K562 (cell line): ENCODE data around the gene TOM1L2. TPM values are rescaled to one million over a fixed set of nuclear protein-coding genes. Genes with fewer than 3 reads are reported as not detected.

Experiments used
- ATAC-seq: fragments of 200-7000 bp; cut with Tn5 transposase; 3 replicates; pipeline ENCODE4 v1.9.1; 2020; ENCODE audit warnings: moderate library complexity
- BruUV-seq: library from RNA; stranded (reverse); fragments of 400-500 nt; replicated peaks from 2 replicates; lab custom pipeline; 2021; lab: Mats Ljungman, UMichigan
- CTCF ChIA-PET: fragments of 300-600 bp; formaldehyde crosslinking; extraction: SDS; loops from one replicate; lab custom pipeline; 2021; ENCODE audit warnings: low intra/inter-chr PET ratio; lab: Yijun Ruan, JAX
- POLR2A ChIA-PET: fragments of 300-600, 350-650 bp; sonication (Branson Sonifier 250); formaldehyde crosslinking; extraction: SDS; loops from one replicate; lab custom pipeline; 2021; ENCODE audit warnings: antibody characterized with exemption, inconsistent platforms; lab: Yijun Ruan, JAX
- DNase-seq, 4 experiments: peaks; one replicate each; pipeline versions ENCODE4 v3.0.0 to v3.0.0-alpha.2; 2011 to 2018; ENCODE audit warnings: low spot score in 3 of 4, mixed read lengths in 3 of 4; ENCODE audit errors: extremely low read depth in 1 of 4
- FAIRE-seq: peaks from 2 replicates; lab custom pipeline; 2011; peaks lifted over from hg19 to GRCh38; lab: Jason Lieb, UNC
- H2AFZ ChIP-seq: 2 replicates; pipeline ENCODE4 v1.6.0; 2011; ENCODE audit warnings: low read depth, low read length, control low read depth, inconsistent platforms
- H3K27ac ChIP-seq: fragments of 200-600 bp; 3 replicates; pipeline ENCODE4 v1.8.0; 2011; ENCODE audit warnings: low read depth, mild to moderate bottlenecking, control low read depth, inconsistent platforms, low read length, moderate library complexity, mixed read lengths; ENCODE audit errors: extremely low read depth
- H3K27me3 ChIP-seq, 2 experiments: fragments of 300-600 bp in 1 of 2; 2 replicates in 1 of 2; 3 replicates in 1 of 2; pipeline versions ENCODE4 v1.6.0 to v1.8.0; 2011; ENCODE audit warnings: inconsistent platforms in 2 of 2, low read length in 2 of 2, mild to moderate bottlenecking in 1 of 2, mixed read lengths in 1 of 2, moderate library complexity in 1 of 2; ENCODE audit not compliant: control insufficient read depth in 2 of 2, insufficient read depth in 2 of 2
- H3K36me3 ChIP-seq: fragments of 300-600 bp; 3 replicates; pipeline ENCODE4 v1.8.0; 2011; ENCODE audit warnings: mild to moderate bottlenecking, low read length, inconsistent platforms; ENCODE audit not compliant: control insufficient read depth, insufficient read depth
- H3K4me1 ChIP-seq, 2 experiments: fragments of 200-600 bp in 1 of 2; replicated peaks in 1 of 2; 2 replicates in 1 of 2; 3 replicates in 1 of 2; pipeline versions ENCODE4 v1.5.1 to v1.8.0; 2011; ENCODE audit warnings: inconsistent platforms in 2 of 2, low read length in 2 of 2, mild to moderate bottlenecking in 1 of 2, mixed read lengths in 1 of 2, moderate library complexity in 1 of 2; ENCODE audit not compliant: control insufficient read depth in 2 of 2, insufficient read depth in 2 of 2
- H3K4me2 ChIP-seq: 2 replicates; pipeline ENCODE4 v1.6.1; 2011; ENCODE audit warnings: low read length, control low read depth, inconsistent platforms, mixed read lengths; ENCODE audit not compliant: insufficient read depth
- H3K4me3 ChIP-seq: fragments of 200-600 bp; sonication (generic), shearing (Covaris generic); 2 replicates; pipeline ENCODE4 v1.5.1; 2016; ENCODE audit warnings: control low read depth, inconsistent platforms
- H3K79me2 ChIP-seq: fragments of 200-600 bp; 3 replicates; pipeline ENCODE4 v1.8.0; 2011; ENCODE audit warnings: low read length, inconsistent platforms; ENCODE audit not compliant: control insufficient read depth, insufficient read depth
- H3K9ac ChIP-seq, 2 experiments: 2 replicates each; pipeline versions ENCODE4 v1.6.0 to v1.6.1; 2011; ENCODE audit warnings: low read depth in 2 of 2, low read length in 2 of 2, control low read depth in 1 of 2, inconsistent platforms in 1 of 2, mild to moderate bottlenecking in 1 of 2, mixed read lengths in 1 of 2; ENCODE audit not compliant: insufficient read depth in 1 of 2
- H3K9me1 ChIP-seq: one replicate; pipeline ENCODE4 v1.6.0; 2011; ENCODE audit warnings: inconsistent platforms, mild to moderate bottlenecking, low read length, moderate library complexity; ENCODE audit not compliant: control insufficient read depth, insufficient read depth
- H3K9me3 ChIP-seq: replicated peaks from 2 replicates; pipeline ENCODE4 v1.5.1; 2011; ENCODE audit warnings: low read depth, low read length, inconsistent platforms; ENCODE audit not compliant: control insufficient read depth, insufficient read depth
- H4K20me1 ChIP-seq: replicated peaks from 2 replicates; pipeline ENCODE4 v1.6.1; 2011; ENCODE audit warnings: low read length, inconsistent platforms, mixed read lengths; ENCODE audit not compliant: control insufficient read depth, insufficient read depth
- ARID2 ChIP-seq: fragments of 450-650 bp; IDR thresholded peaks from 2 replicates; pipeline ENCODE4 v1.6.1; 2017; ENCODE audit warnings: antibody characterized with exemption, mild to moderate bottlenecking
- CBX3 ChIP-seq, 2 experiments: IDR thresholded peaks; 1 replicate in 1 of 2; 2 replicates in 1 of 2; pipeline ENCODE4 v1.6.1; 2012; ENCODE audit warnings: inconsistent platforms in 2 of 2, low read length in 2 of 2, borderline replicate concordance in 1 of 2, control low read depth in 1 of 2
- ETV1 ChIP-seq: fragments of 450-650 bp; conservative IDR thresholded peaks from 2 replicates; pipeline ENCODE4 v1.6.1; 2016; ENCODE audit warnings: missing genetic modification characterization, control low read depth, low read depth, missing compliant biosample characterization
- FOXA3 ChIP-seq, 2 experiments: fragments of 450-650 bp in 1 of 2; sonication (generic) in 1 of 2; formaldehyde crosslinking; IDR thresholded peaks in 1 of 2; conservative IDR thresholded peaks in 1 of 2; 2 replicates each; pipeline versions ENCODE4 v1.4.0 to v1.8.0; 2020 to 2022; ENCODE audit warnings: mild to moderate bottlenecking in 2 of 2, missing genetic modification reagents in 1 of 2
- FOXP1 ChIP-seq: sonication (generic); formaldehyde crosslinking; IDR thresholded peaks from 2 replicates; pipeline ENCODE4 v1.8.0; 2022; ENCODE audit warnings: mild to moderate bottlenecking, missing genetic modification reagents
- HNRNPH1 ChIP-seq: fragments of 200-400 bp; formaldehyde crosslinking; optimal IDR thresholded peaks from 2 replicates; pipeline ENCODE3; 2017; ENCODE audit warnings: low read depth, mild to moderate bottlenecking, low read length, moderate library complexity
- SNAPC5 ChIP-seq: fragments of 250-450 bp; sonication (Bioruptor Pico); IDR thresholded peaks from 2 replicates; pipeline ENCODE4 v1.8.0; 2021; ENCODE audit warnings: moderate library complexity, mild to moderate bottlenecking, inconsistent platforms
- WGBS: fragments of 100-300 bp; shearing (Covaris generic); methylation state at CpG from one replicate; pipeline ENCODE4 v1.1.6; 2016; ENCODE audit warnings: low coverage, mixed read lengths; ENCODE audit not compliant: insufficient coverage; ENCODE audit errors: missing lambda C conversion rate; 5-methylcytosine and 5-hydroxymethylcytosine counted together
- in situ Hi-C: fragments of 300-500 bp; cut with MboI; formaldehyde crosslinking; loops from 4 replicates; pipeline ENCODE4 v1.15.0; 2018; ENCODE audit warnings: inconsistent platforms, mixed read lengths
- intact Hi-C: fragments of 100-400 bp; cut with micrococcal nuclease; formaldehyde crosslinking; loops from 2 replicates; pipeline ENCODE4 v1.14.2; 2022
- polyA plus RNA-seq, 8 experiments: library from polyadenylated mRNA; depleted of rRNA in 4 of 8; stranded (reverse) in 5 of 8; unstranded in 3 of 8; fragments of >200 nt; fragmentation: Nextera tagmentation in 2 of 8; fragmentation: Illumina TruSeq in 1 of 8; extraction: Ambion mirVana in 2 of 8; extraction: Trizol in 1 of 8; gene quantifications; 2 replicates each; pipeline versions ENCODE4 v1.2.1 to v1.2.3, GENCODE V29; 2011 to 2014; ENCODE audit warnings: inconsistent platforms in 1 of 8, missing spikeins in 1 of 8
- total RNA-seq, 7 experiments: library from RNA; depleted of rRNA in 6 of 7; stranded (reverse); fragments of >200 nt in 6 of 7; fragmentation: Illumina TruSeq in 2 of 7; extraction: Trizol in 2 of 7; gene quantifications; 2 replicates each; pipeline versions ENCODE4 v1.2.1 to v1.2.3, GENCODE V29; 2011 to 2021; ENCODE audit warnings: low replicate concordance in 1 of 7
- TF ChIP-seq, protein P1 (sequence below): sonication (generic); formaldehyde crosslinking; IDR thresholded peaks from 2 replicates; pipeline ENCODE4 v1.8.0; 2022; ENCODE audit warnings: mild to moderate bottlenecking, missing genetic modification reagents

Gene TOM1L2
- total and polyA plus RNA-seq, 9 of the 15 experiments (the other 6 are each of a cell fraction or from before 2014, with no cell fraction given): 0.07 to 6.0 (median 2.5) TPM

- POLR2A ChIA-PET: interaction anchor here (0.6 to 1.5 kb wide), 8 partner anchors 10 to 121 kb away, joined by 3 to 8 read pairs (median 3); no protein-coding TSS in a partner anchor
- H3K4me3 ChIP-seq: peak overlapping the region; percentile 52
- intact Hi-C loops: loop anchor here (10.0 kb wide), 1 partner anchor 136 kb away; the partner anchor contains the start of gene RAI1
- ATAC-seq (no peak), DNase-seq (no peak), FAIRE-seq (no peak)
- peaks cover 73% of the 10 kb centered on the region; the same call in 2 of the 3 replicates for H3K36me3 ChIP-seq
- peak overlapping the region; percentile 86; the same call in 2 of the 3 replicates for H3K27ac ChIP-seq
- H4K20me1 ChIP-seq: peaks cover 49% of the 10 kb centered on the region
- H3K9me1 ChIP-seq: peaks cover 4% of the 10 kb centered on the region
- peak overlapping the region; percentile 85 for H3K4me2 ChIP-seq
- peak overlapping the region; percentile 75 to 92; a peak in 3 of 4 replicates for H3K9ac ChIP-seq
- TSS peak; percentile 6 for BruUV-seq
- in situ Hi-C loops: no loop called here
- TF ChIP-seq CBX3 (IDR thresholded peaks at IDR 0.05; ENCODE audit: borderline replicate concordance in 1 of 2, low read length in 2 of 2) (no peak), ARID2 (no peak), FOXP1 (CRISPR knock-in tag) (no peak), ETV1 (tag) (no peak), SNAPC5 (CRISPR knock-in tag) (no peak), FOXA3 (CRISPR knock-in tag; conservative IDR thresholded peaks at IDR 0.05 in 1 of 2, IDR thresholded peaks at IDR 0.05 in 1 of 2) (no peak), HNRNPH1 (no peak)
- TF ChIP-seq, protein P1, sequence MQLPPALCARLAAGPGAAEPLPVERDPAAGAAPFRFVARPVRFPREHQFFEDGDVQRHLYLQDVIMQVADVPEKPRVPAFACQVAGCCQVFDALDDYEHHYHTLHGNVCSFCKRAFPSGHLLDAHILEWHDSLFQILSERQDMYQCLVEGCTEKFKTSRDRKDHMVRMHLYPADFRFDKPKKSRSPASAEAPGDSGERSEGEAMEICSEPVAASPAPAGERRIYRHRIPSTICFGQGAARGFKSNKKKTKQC (CRISPR knock-in tag): no peak
- H3K9me3 ChIP-seq: no peaks in the 10 kb centered on the region
- peaks cover 82% of the 10 kb centered on the region for H3K79me2 ChIP-seq
- H3K4me1 ChIP-seq: peaks cover 65 to 89% of the 10 kb centered on the region in 2 experiments
- CTCF ChIA-PET: no interaction called here
- H3K27me3 ChIP-seq: no peaks in the 10 kb centered on the region
- no peak overlapping the region for H2AFZ ChIP-seq
- WGBS: 70% methylated on average over 4 of the region's 7 CpGs
Measured at GRCh38 chr17:17820463-17821158, 151.6 kb downstream of the TOM1L2 start.
